DND-41 (cell line): ENCODE data around the gene TAF10.
A peak's percentile ranks its signal among the peaks of the same experiment; 100 is the strongest.

Experiments used
- ATAC-seq: fragments of 200-7000 bp; cut with Tn5 transposase; 3 replicates; pipeline ENCODE4 v1.9.1; 2021; ENCODE audit warnings: low read depth; ENCODE audit not compliant: insufficient read depth
- DNase-seq: peaks from one replicate; pipeline ENCODE4 v3.0.0-alpha.2; 2020
- H2AFZ ChIP-seq: 2 replicates; pipeline ENCODE4 v1.6.0; 2012; ENCODE audit warnings: low read depth, low read length
- H3K27ac ChIP-seq: 2 replicates; pipeline ENCODE4 v1.5.1; 2012; ENCODE audit warnings: low read length, inconsistent platforms
- H3K27me3 ChIP-seq: fragments of 200-600 bp; sonication (generic); 2 replicates; pipeline ENCODE4 v1.6.0; 2012; ENCODE audit warnings: low read length, mild to moderate bottlenecking, inconsistent platforms; ENCODE audit not compliant: insufficient read depth, poor library complexity
- H3K36me3 ChIP-seq: 2 replicates; pipeline ENCODE4 v1.5.1; 2012; ENCODE audit warnings: low read length, inconsistent platforms; ENCODE audit not compliant: insufficient read depth
- H3K4me1 ChIP-seq: 2 replicates; pipeline ENCODE4 v1.5.1; 2012; ENCODE audit warnings: mild to moderate bottlenecking, low read length; ENCODE audit not compliant: insufficient read depth
- H3K4me2 ChIP-seq: 2 replicates; pipeline ENCODE4 v1.6.0; 2012; ENCODE audit warnings: mild to moderate bottlenecking, moderate library complexity, low read length, inconsistent platforms; ENCODE audit not compliant: insufficient read depth
- H3K4me3 ChIP-seq, 2 experiments: fragments of 200-600 bp in 1 of 2; shearing (Covaris generic) in 1 of 2; 2 replicates each; pipeline ENCODE4 v1.5.1; 2012 to 2016; ENCODE audit warnings: inconsistent platforms in 2 of 2, low read length in 2 of 2, mild to moderate bottlenecking in 2 of 2, low read depth in 1 of 2, moderate library complexity in 1 of 2
- H3K79me2 ChIP-seq: 2 replicates; pipeline ENCODE4 v1.6.0; 2012; ENCODE audit warnings: low read length, inconsistent platforms; ENCODE audit not compliant: insufficient read depth
- H3K9ac ChIP-seq: 2 replicates; pipeline ENCODE4 v1.6.0; 2012; ENCODE audit warnings: low read depth, mild to moderate bottlenecking, inconsistent platforms, low read length, moderate library complexity
- H3K9me3 ChIP-seq: 2 replicates; pipeline ENCODE4 v1.5.1; 2012; ENCODE audit warnings: low read length, moderate library complexity, mild to moderate bottlenecking, inconsistent platforms; ENCODE audit not compliant: insufficient read depth, severe bottlenecking
- H4K20me1 ChIP-seq: 2 replicates; pipeline ENCODE4 v1.6.0; 2012; ENCODE audit warnings: low read length; ENCODE audit not compliant: insufficient read depth
- EZH2 ChIP-seq: IDR thresholded peaks from 3 replicates; pipeline ENCODE4 v1.6.1; 2012; ENCODE audit warnings: borderline replicate concordance, low read depth, mild to moderate bottlenecking, moderate library complexity, low read length, inconsistent platforms; ENCODE audit not compliant: severe bottlenecking
- TF ChIP-seq, protein P1 (sequence below): IDR thresholded peaks from 2 replicates; pipeline ENCODE4 v1.5.1; 2012; ENCODE audit warnings: borderline replicate concordance, low read length, moderate library complexity, mild to moderate bottlenecking; ENCODE audit not compliant: poor library complexity, severe bottlenecking; ENCODE audit errors: extremely low read depth

The TAF10 gene

GRCh38 chr11:6621711-6622211 is 9.7 kb upstream of the TAF10 start:
- no peak for ATAC-seq
- TF ChIP-seq, protein P1, sequence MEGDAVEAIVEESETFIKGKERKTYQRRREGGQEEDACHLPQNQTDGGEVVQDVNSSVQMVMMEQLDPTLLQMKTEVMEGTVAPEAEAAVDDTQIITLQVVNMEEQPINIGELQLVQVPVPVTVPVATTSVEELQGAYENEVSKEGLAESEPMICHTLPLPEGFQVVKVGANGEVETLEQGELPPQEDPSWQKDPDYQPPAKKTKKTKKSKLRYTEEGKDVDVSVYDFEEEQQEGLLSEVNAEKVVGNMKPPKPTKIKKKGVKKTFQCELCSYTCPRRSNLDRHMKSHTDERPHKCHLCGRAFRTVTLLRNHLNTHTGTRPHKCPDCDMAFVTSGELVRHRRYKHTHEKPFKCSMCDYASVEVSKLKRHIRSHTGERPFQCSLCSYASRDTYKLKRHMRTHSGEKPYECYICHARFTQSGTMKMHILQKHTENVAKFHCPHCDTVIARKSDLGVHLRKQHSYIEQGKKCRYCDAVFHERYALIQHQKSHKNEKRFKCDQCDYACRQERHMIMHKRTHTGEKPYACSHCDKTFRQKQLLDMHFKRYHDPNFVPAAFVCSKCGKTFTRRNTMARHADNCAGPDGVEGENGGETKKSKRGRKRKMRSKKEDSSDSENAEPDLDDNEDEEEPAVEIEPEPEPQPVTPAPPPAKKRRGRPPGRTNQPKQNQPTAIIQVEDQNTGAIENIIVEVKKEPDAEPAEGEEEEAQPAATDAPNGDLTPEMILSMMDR, result no peak
- TF ChIP-seq EZH2, result no peak
- Histone ChIP-seq H2AFZ (no peak overlapping the region), H3K4me3 (no peak overlapping the region), H3K9ac (no peak overlapping the region), H3K27ac (no peak overlapping the region), H3K9me3 (no peaks in the 10 kb centered on the region), H3K27me3 (no peaks in the 10 kb centered on the region), H3K4me1 (peaks cover 24% of the 10 kb centered on the region), H4K20me1 (no peaks in the 10 kb centered on the region), H3K79me2 (peaks cover 23% of the 10 kb centered on the region), H3K4me2 (no peak overlapping the region), H3K36me3 (peaks cover 7% of the 10 kb centered on the region)
- DNase-seq, result no peak

DNA sequence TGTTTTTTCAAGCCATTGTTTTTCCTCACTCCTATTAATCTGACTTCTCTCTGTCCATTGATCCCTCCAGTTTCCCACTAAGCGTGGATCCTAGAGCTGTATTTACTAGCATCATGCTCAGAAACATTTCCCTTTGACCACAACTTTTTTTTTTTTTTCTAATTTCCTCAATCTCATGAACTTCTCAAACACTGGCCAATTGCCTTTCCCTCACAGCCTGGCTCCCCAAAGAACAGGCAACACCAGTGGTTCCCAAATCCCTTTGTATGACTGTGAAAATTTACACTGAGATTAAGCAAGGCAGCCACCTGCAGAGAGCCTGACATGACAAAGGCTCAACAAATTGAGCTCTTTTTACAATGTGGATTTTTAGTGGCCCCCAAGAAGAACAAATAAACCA is 8.6 kb upstream of the TAF10 start:
- no peaks in the 10 kb centered on the region for H4K20me1 ChIP-seq
- DNase-seq (no peak), ATAC-seq (no peak)
- peaks cover 24% of the 10 kb centered on the region for H3K4me1 ChIP-seq
- no peak overlapping the region for H3K4me2 ChIP-seq
- no peak overlapping the region for H3K4me3 ChIP-seq
- no peak overlapping the region for H3K9ac ChIP-seq
- TF ChIP-seq, protein P1, result no peak
- TF ChIP-seq EZH2, result no peak
- H3K79me2 ChIP-seq, result peaks cover 24% of the 10 kb centered on the region
- H3K27ac ChIP-seq, result no peak overlapping the region
- no peak overlapping the region for H2AFZ ChIP-seq
- H3K36me3 ChIP-seq, result peaks cover 17% of the 10 kb centered on the region
- H3K27me3 ChIP-seq, result no peaks in the 10 kb centered on the region
- H3K9me3 ChIP-seq, result no peaks in the 10 kb centered on the region

GRCh38 chr11:6619004-6619745 is 7.2 kb upstream of the TAF10 start, which contains the start of gene TPP1:
Gene TPP1, minus strand, starts transcription at chr11:6619422. Its CDS starts 22 bp downstream, at chr11:6619400.
- peak within 1 kb of the TSS; percentile 90 for H2AFZ ChIP-seq
- H3K4me1 ChIP-seq, result peaks cover 24% of the 10 kb centered on the region
- H3K27me3 ChIP-seq, result no peaks in the 10 kb centered on the region
- H3K4me3 ChIP-seq, result peak within 1 kb of the TSS; percentile 44 to 81; a peak in 3 of 4 replicates
- peaks cover 27% of the 10 kb centered on the region for H3K36me3 ChIP-seq
- H3K79me2 ChIP-seq, result peaks cover 24% of the 10 kb centered on the region
- no peaks in the 10 kb centered on the region for H3K9me3 ChIP-seq
- H3K9ac ChIP-seq, result peak within 1 kb of the TSS; percentile 65
- H3K27ac ChIP-seq, result peak within 1 kb of the TSS; percentile 78
- H4K20me1 ChIP-seq, result no peaks in the 10 kb centered on the region
- H3K4me2 ChIP-seq, result peak within 1 kb of the TSS; percentile 94
- TF ChIP-seq, protein P1, result no peak
- TF ChIP-seq EZH2, result no peak
- peak; percentile 99 for ATAC-seq
- DNase-seq, result peak; percentile 93
